Duodenal mucosa (tissue), 2 donors: ENCODE data around the gene LRRC4.

Experiments used
- H3K27ac ChIP-seq: one replicate; pipeline ENCODE4 v1.7.0; 2013; ENCODE audit warnings: low read depth, low read length
- H3K27me3 ChIP-seq, 2 donors: one replicate each; pipeline ENCODE4 v1.7.0; 2013; ENCODE audit warnings: low read length in 2 of 2, control low read depth in 1 of 2; ENCODE audit not compliant: insufficient read depth in 2 of 2, control insufficient read depth in 1 of 2
- H3K36me3 ChIP-seq, 2 donors: one replicate each; pipeline ENCODE4 v1.7.0; 2013; ENCODE audit warnings: low read length in 2 of 2, control low read depth in 1 of 2; ENCODE audit not compliant: insufficient read depth in 2 of 2, control insufficient read depth in 1 of 2
- H3K4me1 ChIP-seq, 2 donors: one replicate each; pipeline ENCODE4 v1.7.0; 2013; ENCODE audit warnings: low read length in 2 of 2, control low read depth in 1 of 2; ENCODE audit not compliant: insufficient read depth in 2 of 2, control insufficient read depth in 1 of 2
- H3K4me3 ChIP-seq, 2 donors: one replicate each; pipeline ENCODE4 v1.7.0; 2013; ENCODE audit warnings: low read length in 2 of 2, low read depth in 1 of 2
- H3K9ac ChIP-seq, 2 donors: one replicate each; pipeline ENCODE4 v1.7.0; 2013; ENCODE audit warnings: low read length in 2 of 2, low read depth in 1 of 2
- H3K9me3 ChIP-seq, 2 donors: one replicate each; pipeline ENCODE4 v1.7.0; 2013; ENCODE audit warnings: low read length in 2 of 2, control low read depth in 1 of 2; ENCODE audit not compliant: control insufficient read depth in 1 of 2

LRRC4 gene

DNA sequence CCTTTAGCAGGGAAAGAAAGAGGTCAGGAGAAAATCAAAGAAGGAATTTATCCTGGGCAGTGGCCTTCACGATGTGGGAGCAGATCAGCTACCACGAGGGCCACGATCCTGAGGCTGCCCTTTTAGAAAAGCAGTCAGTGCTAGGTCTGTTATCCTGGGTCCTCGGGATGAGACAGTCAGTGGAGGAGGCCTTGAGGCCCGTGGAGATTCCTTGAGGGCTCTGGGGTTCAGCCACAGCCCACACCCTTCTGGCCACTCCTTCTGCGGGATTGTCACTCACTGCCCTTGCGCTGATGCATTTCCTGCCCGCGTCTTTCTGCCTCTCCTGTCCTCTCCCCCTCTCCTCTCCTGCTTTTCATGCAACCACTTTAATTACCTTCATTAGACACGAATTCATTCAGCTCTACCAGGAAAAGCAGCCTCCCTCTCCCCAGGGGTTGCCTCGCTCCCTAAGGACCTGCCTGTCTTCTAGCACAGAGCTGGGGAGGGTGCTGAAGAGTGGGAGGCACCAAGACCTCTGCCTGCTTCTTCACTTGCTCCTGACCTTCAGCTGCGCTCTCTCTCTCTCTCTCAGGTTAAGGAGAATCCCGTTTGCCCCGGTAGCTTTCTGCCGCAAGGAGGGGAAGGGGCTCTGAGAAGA, 42.6 kb upstream of the LRRC4 start:
- H3K27ac ChIP-seq, result no peak overlapping the region
- no peaks in the 10 kb centered on the region for H3K9me3 ChIP-seq
- peaks cover 13 to 26% of the 10 kb centered on the region in 2 donors for H3K36me3 ChIP-seq
- peaks cover 22 to 23% of the 10 kb centered on the region in 2 donors for H3K4me1 ChIP-seq
- H3K9ac ChIP-seq, result no peak overlapping the region
- H3K4me3 ChIP-seq, result no peak overlapping the region
- no peaks in the 10 kb centered on the region for H3K27me3 ChIP-seq

- Histone ChIP-seq H3K9me3 (no peaks in the 10 kb centered on the region), H3K27me3 (no peaks in the 10 kb centered on the region), H3K4me1 (peaks cover 5 to 6% of the 10 kb centered on the region in 2 donors), H3K36me3 (peaks cover 9 to 20% of the 10 kb centered on the region in 2 donors), H3K4me3 (no peak overlapping the region), H3K27ac (no peak overlapping the region), H3K9ac (no peak overlapping the region)
Measured at GRCh38 chr7:128071801-128072200, 40.6 kb upstream of the LRRC4 start.

DNA sequence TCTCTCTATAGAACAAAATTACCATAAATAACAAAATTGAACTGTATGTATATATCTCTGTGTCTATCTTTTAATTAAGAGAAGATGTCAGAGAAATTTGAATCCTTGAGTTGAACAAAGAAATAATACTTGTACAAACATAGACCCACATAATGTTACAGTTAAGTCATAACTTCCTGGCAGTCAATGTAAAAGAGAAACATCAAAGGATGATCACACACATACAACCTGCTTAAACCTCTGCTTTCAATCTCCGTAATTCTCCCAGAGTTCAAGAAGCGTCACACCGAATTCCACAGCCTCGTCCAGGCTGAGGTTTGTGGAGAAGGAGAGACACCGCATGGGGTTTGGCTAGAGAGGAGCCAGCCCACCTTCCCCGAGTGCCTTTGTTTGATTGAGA, 40.1 kb upstream of the LRRC4 start:
- Histone ChIP-seq H3K9ac (no peak overlapping the region), H3K27ac (no peak overlapping the region), H3K4me3 (no peak overlapping the region), H3K27me3 (no peaks in the 10 kb centered on the region), H3K36me3 (peaks cover 9 to 18% of the 10 kb centered on the region in 2 donors), H3K4me1 (peaks cover 1 to 2% of the 10 kb centered on the region in 2 donors), H3K9me3 (no peaks in the 10 kb centered on the region)

DNA sequence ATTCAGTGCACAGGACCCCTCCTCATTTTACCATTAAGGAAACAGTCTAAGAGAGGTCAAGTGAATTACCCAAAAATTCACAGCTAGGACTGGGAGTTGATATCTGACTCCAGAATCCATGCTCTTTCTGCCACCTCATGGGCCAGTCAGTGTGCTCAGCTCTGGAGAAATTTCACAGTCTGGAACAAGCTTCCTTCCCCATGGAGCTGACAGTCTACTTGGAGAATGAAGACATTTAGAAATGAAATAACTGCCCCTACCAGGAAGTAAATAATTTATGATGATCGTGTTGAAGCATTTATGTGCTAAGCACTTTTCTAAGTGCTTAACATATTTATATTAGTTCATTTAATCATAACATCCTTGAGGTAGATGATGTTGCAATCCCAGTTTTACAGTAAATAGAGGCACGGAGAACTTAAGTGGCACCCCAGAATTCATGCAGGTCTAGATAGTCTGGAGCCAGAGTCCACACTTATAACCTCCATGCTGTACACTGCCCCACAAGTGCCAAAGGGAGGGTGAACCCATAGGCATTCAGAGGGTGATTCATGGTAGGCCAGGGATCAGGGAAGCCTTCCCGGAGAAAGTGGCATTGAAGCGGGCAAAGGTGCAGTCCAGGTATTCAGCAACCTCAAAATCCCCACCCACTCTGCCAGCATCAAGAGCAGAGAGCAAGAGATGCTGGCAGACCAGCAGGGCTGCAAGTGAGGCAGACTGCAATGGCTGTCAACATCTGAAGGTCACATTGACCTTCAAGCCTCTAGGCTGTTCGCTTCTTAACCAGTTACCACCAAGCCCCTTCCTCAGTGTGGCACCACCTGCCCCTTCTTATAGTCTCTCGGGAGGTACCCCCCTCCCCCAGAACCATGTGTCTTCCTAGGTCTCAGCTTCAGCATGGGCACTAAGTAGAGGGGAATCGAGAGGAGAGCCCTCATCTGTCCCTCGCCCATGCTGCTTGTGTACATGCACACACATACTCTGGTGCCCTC, 38.4 kb upstream of the LRRC4 start:
- no peaks in the 10 kb centered on the region for H3K4me1 ChIP-seq
- H3K36me3 ChIP-seq, result peaks cover 9 to 16% of the 10 kb centered on the region in 2 donors
- H3K27me3 ChIP-seq, result no peaks in the 10 kb centered on the region
- H3K4me3 ChIP-seq, result no peak overlapping the region
- H3K9ac ChIP-seq, result no peak overlapping the region
- H3K27ac ChIP-seq, result no peak overlapping the region
- H3K9me3 ChIP-seq, result no peaks in the 10 kb centered on the region

DNA sequence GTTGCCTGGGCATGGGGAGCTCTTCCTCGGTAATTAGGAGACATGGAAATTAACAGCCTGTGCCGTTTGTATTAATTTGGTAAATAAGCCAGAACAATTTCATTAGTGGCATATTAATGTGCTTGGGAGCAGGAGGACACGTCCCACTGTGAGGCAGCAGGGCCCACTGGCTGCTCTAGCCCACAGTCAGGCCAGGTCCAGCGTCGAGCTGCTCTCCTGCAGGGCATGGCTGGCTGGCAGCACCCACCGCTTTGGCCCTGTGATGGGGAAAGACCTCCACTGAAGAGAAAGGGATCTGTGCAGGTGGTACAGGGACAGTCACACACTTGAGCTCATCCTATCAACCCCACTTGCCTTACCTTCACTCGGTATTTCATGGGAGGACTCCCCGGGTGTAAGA, 37.5 kb upstream of the LRRC4 start:
- no peaks in the 10 kb centered on the region for H3K4me1 ChIP-seq
- no peaks in the 10 kb centered on the region for H3K9me3 ChIP-seq
- no peak overlapping the region for H3K9ac ChIP-seq
- no peak overlapping the region for H3K4me3 ChIP-seq
- no peak overlapping the region for H3K27ac ChIP-seq
- no peaks in the 10 kb centered on the region for H3K27me3 ChIP-seq
- peaks cover 8 to 9% of the 10 kb centered on the region in 2 donors for H3K36me3 ChIP-seq

GRCh38 chr7:128067983-128068382, 36.7 kb upstream of the LRRC4 start:
- H3K4me3 ChIP-seq, result no peak overlapping the region
- no peaks in the 10 kb centered on the region for H3K27me3 ChIP-seq
- peaks cover 5 to 11% of the 10 kb centered on the region in 2 donors for H3K36me3 ChIP-seq
- H3K9ac ChIP-seq, result no peak overlapping the region
- no peak overlapping the region for H3K27ac ChIP-seq
- no peaks in the 10 kb centered on the region for H3K4me1 ChIP-seq
- no peaks in the 10 kb centered on the region for H3K9me3 ChIP-seq

GRCh38 chr7:128066858-128067257, 35.6 kb upstream of the LRRC4 start:
- no peaks in the 10 kb centered on the region for H3K4me1 ChIP-seq
- no peak overlapping the region for H3K9ac ChIP-seq
- peaks cover 5 to 7% of the 10 kb centered on the region in 2 donors for H3K36me3 ChIP-seq
- no peaks in the 10 kb centered on the region for H3K27me3 ChIP-seq
- no peak overlapping the region for H3K27ac ChIP-seq
- H3K9me3 ChIP-seq, result no peaks in the 10 kb centered on the region
- no peak overlapping the region for H3K4me3 ChIP-seq

- H3K4me3 ChIP-seq, result no peak overlapping the region
Measured at GRCh38 chr7:128066395-128066794, 35.2 kb upstream of the LRRC4 start.

DNA sequence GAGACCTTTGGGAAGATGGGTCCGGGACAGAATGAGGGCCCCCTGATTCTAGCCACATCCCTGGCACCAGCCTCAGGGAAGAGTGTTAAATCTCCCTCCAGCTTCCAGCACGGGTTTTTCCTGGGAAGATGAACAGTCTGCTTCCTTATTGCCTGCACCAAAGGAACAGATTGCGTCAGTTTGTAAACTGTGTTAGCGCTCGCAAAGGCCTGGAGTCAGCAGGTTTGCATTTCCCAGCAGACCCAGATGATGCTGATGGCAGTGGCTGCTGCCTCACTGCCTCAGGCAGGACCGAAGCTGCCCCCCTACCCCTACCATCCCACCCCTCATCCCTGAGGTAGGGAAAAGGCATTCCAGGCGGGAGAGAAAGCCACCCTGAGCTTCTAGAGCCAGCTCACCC, 34.6 kb upstream of the LRRC4 start:
- no peak overlapping the region for H3K4me3 ChIP-seq
- H3K9ac ChIP-seq, result no peak overlapping the region
- H3K9me3 ChIP-seq, result no peaks in the 10 kb centered on the region
- H3K36me3 ChIP-seq, result peaks cover 3 to 5% of the 10 kb centered on the region in 2 donors
- no peak overlapping the region for H3K27ac ChIP-seq
- no peaks in the 10 kb centered on the region for H3K27me3 ChIP-seq
- H3K4me1 ChIP-seq, result no peaks in the 10 kb centered on the region

More at GRCh38 chr7:128066395-128066794, 35.2 kb upstream of the LRRC4 start:
- Histone ChIP-seq H3K27me3 (no peaks in the 10 kb centered on the region), H3K9me3 (no peaks in the 10 kb centered on the region), H3K27ac (no peak overlapping the region), H3K9ac (no peak overlapping the region), H3K4me1 (no peaks in the 10 kb centered on the region), H3K36me3 (peaks cover 3 to 5% of the 10 kb centered on the region in 2 donors)

DNA sequence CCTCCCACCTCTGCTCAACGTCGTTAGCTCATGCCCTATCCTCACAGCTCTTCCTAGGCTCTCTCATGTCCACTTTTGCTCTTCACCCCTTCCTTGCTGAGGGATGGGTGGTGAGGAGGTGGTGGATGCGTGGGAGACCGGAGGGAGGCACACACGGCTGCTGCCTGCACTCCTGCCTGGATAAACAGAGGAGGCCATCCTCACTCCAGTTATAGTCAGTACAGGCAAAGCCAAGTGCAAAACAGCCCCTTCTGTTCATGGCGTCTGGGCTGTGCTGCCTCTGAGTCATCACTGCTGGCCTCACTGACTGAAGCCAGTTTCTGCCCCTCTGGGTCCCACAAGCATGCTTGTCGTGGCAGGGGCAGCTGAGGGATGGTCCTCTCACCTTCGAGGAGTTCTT, 31.9 kb upstream of the LRRC4 start:
- Histone ChIP-seq H3K9ac (no peak overlapping the region), H3K9me3 (no peaks in the 10 kb centered on the region), H3K27ac (no peak overlapping the region), H3K27me3 (no peaks in the 10 kb centered on the region), H3K4me3 (no peak overlapping the region), H3K4me1 (no peaks in the 10 kb centered on the region), H3K36me3 (peaks cover 3 to 7% of the 10 kb centered on the region in 2 donors)
